ENCODE results near the gene B3GLCT.

B3GLCT gene

GRCh38 chr13:31245598-31246373 is 46.0 kb downstream of the B3GLCT start:
- TF ChIP-seq, protein P1, sequence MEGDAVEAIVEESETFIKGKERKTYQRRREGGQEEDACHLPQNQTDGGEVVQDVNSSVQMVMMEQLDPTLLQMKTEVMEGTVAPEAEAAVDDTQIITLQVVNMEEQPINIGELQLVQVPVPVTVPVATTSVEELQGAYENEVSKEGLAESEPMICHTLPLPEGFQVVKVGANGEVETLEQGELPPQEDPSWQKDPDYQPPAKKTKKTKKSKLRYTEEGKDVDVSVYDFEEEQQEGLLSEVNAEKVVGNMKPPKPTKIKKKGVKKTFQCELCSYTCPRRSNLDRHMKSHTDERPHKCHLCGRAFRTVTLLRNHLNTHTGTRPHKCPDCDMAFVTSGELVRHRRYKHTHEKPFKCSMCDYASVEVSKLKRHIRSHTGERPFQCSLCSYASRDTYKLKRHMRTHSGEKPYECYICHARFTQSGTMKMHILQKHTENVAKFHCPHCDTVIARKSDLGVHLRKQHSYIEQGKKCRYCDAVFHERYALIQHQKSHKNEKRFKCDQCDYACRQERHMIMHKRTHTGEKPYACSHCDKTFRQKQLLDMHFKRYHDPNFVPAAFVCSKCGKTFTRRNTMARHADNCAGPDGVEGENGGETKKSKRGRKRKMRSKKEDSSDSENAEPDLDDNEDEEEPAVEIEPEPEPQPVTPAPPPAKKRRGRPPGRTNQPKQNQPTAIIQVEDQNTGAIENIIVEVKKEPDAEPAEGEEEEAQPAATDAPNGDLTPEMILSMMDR (IDR thresholded peaks at IDR 0.05), result no peak

- TF ChIP-seq, protein P1 (IDR thresholded peaks at IDR 0.05), result no peak
These were observed 47.1 kb downstream of the B3GLCT start for GRCh38 chr13:31246918-31247317.

DNA sequence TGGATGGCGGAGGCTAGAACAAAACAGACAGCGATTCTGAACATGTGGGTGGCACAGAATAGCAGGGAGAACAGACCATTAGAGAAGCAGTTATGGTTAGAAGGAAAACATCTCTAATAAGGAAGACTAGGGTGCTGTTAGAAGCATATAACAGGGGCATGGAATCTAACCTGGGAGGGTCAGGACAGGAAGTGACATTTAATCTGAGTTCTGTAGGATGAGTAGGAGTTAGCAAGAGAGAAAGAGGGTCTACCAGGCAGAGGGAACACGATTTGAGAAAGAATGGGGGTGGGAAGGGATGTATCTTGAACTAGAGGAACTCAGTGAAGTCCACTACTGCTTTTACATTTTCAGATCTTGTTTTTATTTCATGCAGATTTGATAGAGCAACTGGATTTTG is 48.6 kb downstream of the B3GLCT start:
- TF ChIP-seq, protein P1 (IDR thresholded peaks at IDR 0.05), result no peak

DNA sequence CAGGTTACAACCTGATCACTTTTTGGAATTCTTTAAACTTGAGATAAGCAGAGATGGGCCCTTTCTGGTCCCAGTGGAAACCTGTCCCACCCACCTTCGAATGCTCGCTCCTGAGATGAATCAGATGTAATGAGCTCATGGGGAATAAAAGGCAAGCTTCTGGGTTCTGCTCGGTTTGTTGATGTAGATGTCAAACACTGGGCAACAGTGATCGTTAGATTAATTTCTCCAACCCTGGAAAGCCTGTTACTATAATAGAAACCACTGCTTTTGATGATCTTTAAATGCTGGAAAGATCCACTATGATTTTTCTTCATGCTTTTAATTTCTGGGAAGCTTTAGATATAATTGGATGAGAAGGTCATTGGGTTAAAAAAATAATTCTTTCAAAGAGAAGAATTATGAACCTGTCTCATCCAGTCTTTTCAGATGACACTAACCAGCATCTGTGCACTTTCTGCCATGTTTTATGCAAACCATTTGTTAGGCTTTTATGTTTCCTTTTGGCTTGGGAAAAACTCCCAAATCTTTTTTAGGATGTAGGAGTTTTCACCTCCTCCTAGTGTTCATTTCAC is 49.3 kb downstream of the B3GLCT start:
- TF ChIP-seq, protein P1 (IDR thresholded peaks at IDR 0.05), result no peak

GRCh38 chr13:31250435-31250834 is 50.7 kb downstream of the B3GLCT start:
- TF ChIP-seq, protein P1 (IDR thresholded peaks at IDR 0.05), result no peak

- TF ChIP-seq, protein P1 (IDR thresholded peaks at IDR 0.05), result no peak
These were observed 61.5 kb downstream of the B3GLCT start for GRCh38 chr13:31261241-31261640.

- TF ChIP-seq, protein P1 (IDR thresholded peaks at IDR 0.05), result no peak
These were observed 63.6 kb downstream of the B3GLCT start for GRCh38 chr13:31263346-31263745.

Measured in LNCAP (cell line).